IPS DF 19.7 (cell line): ENCODE results near the gene BAG5.

ENCODE experiments used
- DNase-seq: peaks from one replicate; pipeline ENCODE4 v3.0.0-alpha.2; 2013; ENCODE audit warnings: low read depth, low spot score

BAG5 gene

GRCh38 chr14:103546652-103547454 is 15.6 kb downstream of the BAG5 start:
- no peak for DNase-seq

GRCh38 chr14:103545915-103546651 is 16.4 kb downstream of the BAG5 start:
- DNase-seq, result no peak

GRCh38 chr14:103545219-103545914 is 17.1 kb downstream of the BAG5 start:
- DNase-seq, result no peak

- DNase-seq, result no peak
These were observed 17.9 kb downstream of the BAG5 start for GRCh38 chr14:103544388-103545218.

GRCh38 chr14:103543721-103544387 is 18.6 kb downstream of the BAG5 start:
- DNase-seq, result no peak

GRCh38 chr14:103543140-103543539 is 19.3 kb downstream of the BAG5 start:
- no peak for DNase-seq

GRCh38 chr14:103542605-103543088 is 19.8 kb downstream of the BAG5 start:
- no peak for DNase-seq

GRCh38 chr14:103541709-103542604 is 20.5 kb downstream of the BAG5 start:
- no peak for DNase-seq

- no peak for DNase-seq
These were observed 21.4 kb downstream of the BAG5 start for GRCh38 chr14:103540821-103541708.

GRCh38 chr14:103539056-103539825 is 23.2 kb downstream of the BAG5 start:
- DNase-seq, result no peak

- no peak for DNase-seq
These were observed 24.0 kb downstream of the BAG5 start for GRCh38 chr14:103538291-103539055.

- DNase-seq, result no peak
These were observed 25.1 kb downstream of the BAG5 start for GRCh38 chr14:103537175-103537990.

- no peak for DNase-seq
These were observed 25.8 kb downstream of the BAG5 start for GRCh38 chr14:103536693-103537092.

GRCh38 chr14:103535891-103536565 is 26.4 kb downstream of the BAG5 start:
- no peak for DNase-seq

- no peak for DNase-seq
These were observed 27.2 kb downstream of the BAG5 start for GRCh38 chr14:103535081-103535890.
